Middle frontal gyrus (tissue), 1 donor: Measurements from ENCODE around the gene ESYT2.
"Not testable (repeated sequence)": the region's sequence is repeated elsewhere in the genome, so short reads cannot be mapped to it uniquely, and the experiment has no call there.

Experiments
- DNase-seq: peaks from one replicate; pipeline ENCODE4 v3.0.0-alpha.2; 2015; ENCODE audit warnings: low spot score; ENCODE audit errors: extremely low spot score

ESYT2 gene

GRCh38 chr7:158856883-158857668 is 27.8 kb upstream of the ESYT2 start:
- no peak for DNase-seq

GRCh38 chr7:158854681-158855081 is 25.4 kb upstream of the ESYT2 start:
- DNase-seq: no peak

- DNase-seq: no peak
These were observed 21.3 kb upstream of the ESYT2 start for GRCh38 chr7:158850545-158851102.

- no peak for DNase-seq
These were observed 20.6 kb upstream of the ESYT2 start for GRCh38 chr7:158849768-158850544.

GRCh38 chr7:158849442-158849767 is 20.1 kb upstream of the ESYT2 start:
- no peak for DNase-seq

GRCh38 chr7:158847451-158847866 is 18.1 kb upstream of the ESYT2 start:
- DNase-seq: no peak

DNA sequence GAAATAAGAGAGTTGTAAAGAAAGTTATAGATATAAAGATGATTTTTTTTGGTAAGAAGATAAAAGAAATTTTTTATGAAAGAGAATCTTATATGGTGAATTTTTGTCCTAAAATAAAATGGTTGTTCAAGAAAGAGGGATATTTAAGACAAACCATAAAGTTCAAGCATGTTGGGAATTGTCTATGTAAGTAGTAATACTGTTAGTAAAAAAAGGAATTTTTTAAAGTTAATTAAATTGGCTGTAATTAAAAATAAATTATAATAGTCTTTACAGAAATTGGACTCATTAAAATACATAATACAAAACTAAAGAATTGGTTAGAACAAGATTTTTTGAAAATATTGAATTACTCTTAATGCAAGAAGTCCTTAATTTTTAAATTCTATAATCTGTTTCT is 17.0 kb upstream of the ESYT2 start:
- DNase-seq: no peak

- DNase-seq: no peak
These were observed 14.5 kb upstream of the ESYT2 start for GRCh38 chr7:158843771-158844170.

DNA sequence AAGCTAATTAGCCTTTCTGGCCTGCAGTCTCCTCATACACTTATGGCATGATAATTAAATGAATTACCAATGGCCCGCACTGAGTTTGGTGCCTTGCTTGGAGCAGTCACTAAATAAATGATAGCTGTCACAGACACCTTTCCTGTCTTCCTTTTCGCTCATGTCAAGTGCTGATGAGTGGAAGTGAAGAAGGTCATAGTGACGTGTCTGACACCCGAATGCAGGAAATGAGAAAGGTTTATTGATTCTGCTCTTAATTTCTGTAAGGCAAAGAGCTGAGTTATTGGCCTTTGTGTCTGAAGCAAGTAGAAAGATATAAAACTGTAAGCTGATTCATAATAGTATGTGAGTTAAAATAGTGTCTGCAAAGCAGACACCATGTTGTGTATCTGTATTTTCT is 13.2 kb upstream of the ESYT2 start:
- no peak for DNase-seq

DNA sequence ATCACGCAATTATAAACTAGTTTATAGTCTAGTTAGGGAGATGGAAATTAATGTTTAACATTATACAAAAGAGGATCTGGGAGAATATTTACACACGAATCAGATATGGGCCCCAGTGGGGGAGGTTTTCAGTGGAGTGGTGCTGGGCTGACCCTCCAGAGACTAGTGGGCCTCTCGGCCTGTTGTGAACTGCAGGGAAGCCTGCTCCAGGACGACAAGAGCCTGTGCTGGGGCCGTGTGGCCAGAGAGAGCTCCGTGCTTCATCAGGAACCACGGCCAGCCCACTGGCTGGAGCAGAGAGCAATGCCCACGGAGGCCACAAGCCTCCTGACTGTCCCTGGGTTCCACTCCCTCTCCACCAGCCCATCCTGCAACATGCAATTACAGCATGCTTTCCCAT is 11.3 kb upstream of the ESYT2 start:
- no peak for DNase-seq

GRCh38 chr7:158839177-158839576 is 9.9 kb upstream of the ESYT2 start:
- DNase-seq: not testable (repeated sequence)

GRCh38 chr7:158837790-158838637 is 8.7 kb upstream of the ESYT2 start:
- no peak for DNase-seq

DNA sequence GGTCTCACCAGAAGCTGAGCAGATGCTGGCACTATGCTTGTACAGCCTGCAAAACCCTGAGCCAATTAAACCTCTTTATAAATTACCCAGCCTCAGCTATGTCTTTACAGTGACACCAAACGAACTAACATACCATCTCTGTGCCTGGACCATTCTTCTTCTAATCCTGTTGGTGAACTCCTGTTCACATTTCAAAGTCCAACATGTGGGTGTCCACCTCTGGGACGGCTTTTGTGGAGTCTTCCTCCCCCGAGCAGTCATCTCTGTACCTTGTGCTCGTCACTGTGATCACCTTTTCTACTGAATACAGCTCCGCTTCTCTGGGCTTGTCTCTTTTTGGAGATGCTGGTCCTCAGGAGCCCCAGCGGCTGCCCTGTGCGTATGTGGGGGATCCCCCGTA is 7.4 kb upstream of the ESYT2 start:
- no peak for DNase-seq

DNA sequence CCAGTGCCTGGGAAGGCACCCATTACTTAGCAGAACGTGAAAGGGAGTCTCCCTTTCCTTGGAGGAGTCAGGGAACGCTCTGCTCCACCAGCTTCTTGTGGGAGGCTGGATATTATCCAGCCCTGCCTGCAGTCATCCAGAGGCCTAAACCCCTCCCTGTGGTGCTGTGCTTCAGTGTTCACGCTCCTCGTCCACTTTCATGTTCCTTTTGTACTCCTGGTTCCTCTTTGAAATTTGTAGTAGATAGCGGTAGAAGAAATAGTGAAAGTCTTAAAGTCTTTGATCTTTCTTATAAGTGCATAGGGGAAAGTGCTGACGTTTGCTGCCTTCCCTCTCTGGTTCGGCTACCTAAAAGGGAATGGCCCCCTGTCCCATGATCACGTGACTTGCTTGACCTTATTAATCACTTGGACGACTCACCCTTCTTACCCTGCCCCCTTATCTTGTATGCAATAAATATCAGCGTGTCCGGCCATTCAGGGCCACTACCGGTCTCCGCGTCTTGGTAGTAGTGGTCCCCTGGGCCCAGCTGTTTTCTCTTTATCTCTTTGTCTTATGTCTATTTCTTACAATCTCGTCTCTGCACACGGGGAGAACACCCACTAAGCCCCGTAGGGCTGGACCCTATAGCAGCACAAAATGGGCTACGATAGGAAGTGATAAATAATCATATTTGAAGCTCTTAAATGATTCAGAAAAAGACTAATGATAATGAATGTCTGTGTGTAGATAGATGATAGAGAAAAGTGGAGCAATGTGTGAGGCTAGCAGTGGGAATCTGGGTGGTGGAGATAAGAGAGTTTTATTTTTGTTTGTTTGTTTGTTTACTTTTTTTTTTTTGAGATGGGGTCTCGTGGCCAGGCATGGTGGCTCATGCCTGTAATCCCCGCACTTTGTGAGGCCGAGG is 5.8 kb upstream of the ESYT2 start:
- no peak for DNase-seq

DNA sequence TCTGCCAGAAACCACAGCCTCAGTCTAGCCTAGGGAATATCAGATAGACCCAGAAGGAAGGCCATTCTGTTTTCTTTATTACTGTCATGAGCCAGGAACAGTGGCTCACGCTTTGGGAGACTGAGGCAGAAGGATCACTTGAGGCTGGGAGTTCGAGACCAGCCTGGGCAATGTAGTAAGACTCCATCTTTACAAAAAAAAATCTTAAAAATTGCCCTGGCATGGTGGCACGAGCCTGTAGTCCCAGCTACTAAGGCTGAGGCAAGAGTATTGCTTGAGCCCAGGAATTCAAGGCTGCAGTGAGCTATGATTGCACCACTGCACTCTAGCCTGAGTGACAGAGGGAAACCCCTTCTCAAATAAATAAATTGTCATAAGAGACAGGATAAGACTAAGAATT is 3.7 kb upstream of the ESYT2 start:
- DNase-seq: no peak

DNA sequence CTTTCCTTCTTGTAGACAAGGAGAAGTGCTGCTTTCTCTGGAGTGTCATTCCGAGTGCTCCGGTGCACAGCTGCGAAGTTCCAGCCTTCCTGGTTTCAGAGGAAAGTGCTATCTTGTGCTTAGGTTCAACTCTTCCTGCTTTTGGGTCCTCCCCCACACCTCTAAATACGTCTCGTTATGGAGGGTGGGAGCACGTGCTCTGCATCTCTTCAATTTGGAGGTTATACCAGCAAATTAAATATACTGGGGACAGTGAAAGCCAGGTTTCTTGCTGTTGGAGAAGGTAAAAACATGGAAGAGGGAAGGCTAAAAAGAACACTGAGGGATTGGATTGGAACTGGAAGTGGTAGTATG is 2.4 kb upstream of the ESYT2 start:
- no peak for DNase-seq

GRCh38 chr7:158830211-158830723 is 958 bp upstream of the ESYT2 start:
- no peak for DNase-seq

DNA sequence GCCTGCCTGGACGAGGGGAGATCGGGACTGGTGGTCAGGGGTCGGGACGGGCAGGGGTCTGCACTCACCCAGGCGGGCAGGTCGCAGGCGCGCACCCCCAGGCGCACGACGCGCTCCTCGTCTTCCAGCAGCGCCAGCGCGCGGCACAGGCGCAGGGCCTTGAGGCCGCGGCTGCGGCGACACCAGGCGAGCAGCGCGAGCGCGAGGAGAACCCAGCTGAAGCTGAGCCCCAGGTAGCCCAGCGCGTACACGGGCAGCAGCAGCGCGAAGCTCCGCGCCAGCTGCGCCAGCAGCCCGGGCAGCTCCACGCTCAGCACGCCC is 328 bp downstream of the ESYT2 start:
- DNase-seq: no peak

DNA sequence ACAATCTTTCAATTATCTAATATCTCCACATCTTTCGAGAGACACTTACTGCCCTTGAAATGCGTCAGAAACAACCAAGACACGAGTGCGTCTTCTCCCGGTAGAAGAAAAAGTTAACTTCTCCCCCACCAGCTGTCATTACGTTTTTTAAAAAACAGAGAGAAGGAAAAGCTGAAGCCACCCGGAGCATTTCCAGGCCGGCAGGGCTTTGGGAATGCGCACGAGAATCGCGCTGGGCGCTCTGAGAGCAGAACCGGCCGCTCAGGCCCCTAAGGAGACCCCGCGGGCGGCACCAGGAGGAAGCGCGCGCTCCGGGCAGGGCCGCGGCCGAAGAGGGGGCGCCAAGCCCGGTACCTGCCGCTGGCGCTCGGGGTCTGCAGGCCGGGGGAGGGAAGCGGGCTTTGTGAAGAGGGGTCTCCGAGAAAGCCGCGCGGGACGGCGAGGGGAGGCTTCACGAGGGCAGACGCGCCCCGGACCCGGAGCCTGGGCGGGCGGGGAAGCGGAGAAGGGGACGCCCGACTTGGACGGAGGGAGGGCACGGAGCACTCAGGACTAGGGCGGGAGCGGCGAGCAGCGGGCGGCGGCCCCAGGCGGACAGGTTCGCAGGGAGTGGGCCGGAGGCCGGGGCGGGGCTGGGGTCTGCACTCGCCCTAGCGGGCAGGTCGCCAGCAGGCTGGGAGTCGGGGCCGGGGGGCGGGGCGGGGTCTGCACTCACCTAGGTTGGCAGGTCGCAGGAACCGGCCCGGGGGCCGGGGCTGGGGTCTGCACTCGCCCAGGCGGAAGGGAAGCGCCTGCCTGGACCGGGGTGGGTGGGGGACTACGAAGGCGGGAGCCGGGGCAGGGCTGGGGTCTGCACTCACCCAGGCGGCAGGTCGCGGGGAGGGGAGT is 932 bp downstream of the ESYT2 start:
- no peak for DNase-seq
